ENCODE results near the gene MLN.

MLN gene

GRCh38 chr6:33803571-33804053, at the start of gene MLN:
Gene MLN (minus strand): TSS chr6:33804003. CDS start chr6:33801163, 2,840 bp downstream.
- no peak for DNase-seq

- DNase-seq = no peak
These were observed 49.2 kb upstream of the MLN start for GRCh38 chr6:33853026-33853425.

GRCh38 chr6:33851959-33852358, 48.2 kb upstream of the MLN start:
- DNase-seq = peak in 1 of 56 donors; percentile 4

- no peak for DNase-seq
These were observed 47.2 kb upstream of the MLN start for GRCh38 chr6:33850869-33851541.

DNA sequence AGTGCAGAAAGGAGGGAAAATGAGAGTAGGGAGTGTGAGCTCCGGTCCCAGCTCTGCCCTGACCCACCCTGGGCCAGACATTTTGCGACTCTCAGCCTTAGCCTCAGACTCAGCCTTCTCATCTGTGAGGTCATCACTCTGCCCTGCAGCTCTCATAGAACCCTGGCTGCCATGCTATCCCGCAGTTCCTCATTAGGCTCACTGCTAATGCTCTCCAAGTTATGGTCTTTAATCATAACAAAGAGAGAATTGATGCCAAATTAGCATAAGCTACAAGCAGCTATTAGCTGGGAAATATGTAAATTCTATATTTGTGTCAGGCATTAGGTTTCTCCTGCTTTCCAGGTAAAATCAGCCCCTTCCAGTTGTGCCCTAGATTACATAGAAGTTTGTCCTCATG, 46.5 kb upstream of the MLN start:
- no peak for DNase-seq

- DNase-seq = no peak
These were observed 45.8 kb upstream of the MLN start for GRCh38 chr6:33849500-33850075.

- no peak for DNase-seq
These were observed 44.7 kb upstream of the MLN start for GRCh38 chr6:33848484-33848883.

DNA sequence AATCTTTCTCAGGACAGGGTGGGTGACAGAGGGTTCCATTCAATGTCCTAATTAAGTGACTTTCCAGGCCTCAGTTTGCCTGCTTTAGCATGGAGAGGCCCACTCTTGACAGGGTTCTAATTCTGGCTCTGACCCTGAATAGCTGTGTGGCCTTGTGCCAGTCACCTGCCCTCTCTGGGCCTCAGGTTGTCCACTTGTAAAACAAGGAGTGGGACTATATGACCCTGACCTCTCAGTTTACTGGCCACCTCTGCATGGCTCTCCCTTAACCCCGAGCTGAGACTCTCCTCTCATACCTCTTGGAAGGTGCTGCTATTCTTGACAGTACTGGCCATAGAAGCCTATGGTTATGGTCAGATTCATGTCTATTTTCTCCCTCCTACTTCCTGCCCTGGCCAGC, 44.1 kb upstream of the MLN start:
- DNase-seq = no peak

DNA sequence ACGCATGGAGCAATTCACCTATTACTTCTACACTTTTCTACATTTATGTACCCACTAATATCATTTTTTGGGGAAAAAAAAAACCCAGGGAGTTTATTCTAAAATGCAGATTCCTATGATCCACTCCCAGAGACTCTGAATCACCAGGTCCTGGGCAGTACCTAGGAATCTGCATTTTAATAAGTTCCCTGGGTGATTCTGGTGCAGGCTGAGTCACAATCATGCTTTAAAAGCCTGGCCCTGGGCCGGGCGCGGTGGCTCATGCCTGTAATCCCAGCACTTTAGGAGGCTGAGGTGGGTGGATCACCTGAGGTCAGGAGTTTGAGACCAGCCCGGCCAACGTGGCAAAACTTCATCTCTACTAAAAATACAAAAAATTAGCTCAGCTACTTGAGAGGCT, 43.3 kb upstream of the MLN start:
- DNase-seq = no peak

DNA sequence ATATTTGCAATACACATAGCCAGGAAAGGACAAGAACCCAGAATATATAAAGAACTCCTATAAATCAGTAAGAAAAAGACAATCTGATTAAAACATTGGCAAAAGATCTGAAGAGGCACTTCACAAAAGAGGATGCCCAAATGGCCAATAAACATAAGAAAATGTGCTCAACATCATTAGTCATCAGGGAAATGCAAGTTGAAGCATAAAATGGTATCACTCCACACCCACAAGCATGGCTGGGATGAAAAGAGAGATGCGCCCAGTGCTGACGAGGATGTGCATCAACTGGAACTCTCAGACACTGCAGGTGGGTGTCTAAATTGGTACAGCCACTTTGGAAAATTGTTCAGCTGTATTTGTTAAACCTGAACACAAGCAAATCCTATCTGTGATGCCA, 42.4 kb upstream of the MLN start:
- DNase-seq = no peak

- no peak for DNase-seq
These were observed 41.4 kb upstream of the MLN start for GRCh38 chr6:33845031-33845745.

- no peak for DNase-seq
These were observed 39.6 kb upstream of the MLN start for GRCh38 chr6:33843131-33844121.

DNA sequence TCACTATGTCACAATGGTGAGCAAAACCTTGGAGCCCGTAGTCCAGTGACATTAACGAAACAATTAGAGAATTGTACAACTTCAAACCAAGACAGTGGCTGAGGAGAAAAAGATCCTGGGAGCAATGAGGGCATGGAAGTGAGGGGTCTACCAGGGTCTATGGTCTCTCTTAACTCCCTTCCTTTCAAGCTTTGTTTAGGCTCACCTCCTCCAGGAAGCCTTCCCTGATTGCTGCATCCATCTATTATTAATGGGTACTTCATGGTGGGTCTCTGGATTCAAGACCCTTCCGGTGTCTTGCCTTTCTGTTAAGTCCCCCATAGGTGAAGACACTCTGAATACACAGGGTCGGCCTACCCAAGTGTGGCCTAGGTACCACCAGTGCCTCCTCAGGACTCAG, 38.1 kb upstream of the MLN start:
- DNase-seq = no peak

DNA sequence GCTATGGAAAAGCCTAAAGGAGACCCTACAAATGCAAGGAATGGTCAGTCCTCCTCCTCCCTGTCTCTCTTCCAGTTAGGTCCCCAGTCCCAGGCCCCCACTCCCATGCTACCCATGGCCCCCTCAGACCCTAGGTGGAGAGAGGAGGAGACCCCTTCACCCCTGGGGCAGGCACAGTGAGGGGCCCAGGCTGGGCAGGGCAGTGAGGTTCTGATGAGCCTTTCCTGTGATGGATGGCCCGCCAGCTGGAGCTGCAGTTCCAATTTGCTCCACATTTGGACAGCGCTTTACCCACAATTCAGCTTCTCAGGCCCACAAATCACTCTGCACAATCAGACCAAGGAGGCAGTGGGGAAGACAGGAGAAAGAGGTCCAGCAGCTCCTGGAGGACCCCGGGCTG, 37.3 kb upstream of the MLN start:
- DNase-seq = no peak

- DNase-seq = peak in 2 of 56 donors; percentile 4 to 10
These were observed 36.5 kb upstream of the MLN start for GRCh38 chr6:33840048-33840926.

DNA sequence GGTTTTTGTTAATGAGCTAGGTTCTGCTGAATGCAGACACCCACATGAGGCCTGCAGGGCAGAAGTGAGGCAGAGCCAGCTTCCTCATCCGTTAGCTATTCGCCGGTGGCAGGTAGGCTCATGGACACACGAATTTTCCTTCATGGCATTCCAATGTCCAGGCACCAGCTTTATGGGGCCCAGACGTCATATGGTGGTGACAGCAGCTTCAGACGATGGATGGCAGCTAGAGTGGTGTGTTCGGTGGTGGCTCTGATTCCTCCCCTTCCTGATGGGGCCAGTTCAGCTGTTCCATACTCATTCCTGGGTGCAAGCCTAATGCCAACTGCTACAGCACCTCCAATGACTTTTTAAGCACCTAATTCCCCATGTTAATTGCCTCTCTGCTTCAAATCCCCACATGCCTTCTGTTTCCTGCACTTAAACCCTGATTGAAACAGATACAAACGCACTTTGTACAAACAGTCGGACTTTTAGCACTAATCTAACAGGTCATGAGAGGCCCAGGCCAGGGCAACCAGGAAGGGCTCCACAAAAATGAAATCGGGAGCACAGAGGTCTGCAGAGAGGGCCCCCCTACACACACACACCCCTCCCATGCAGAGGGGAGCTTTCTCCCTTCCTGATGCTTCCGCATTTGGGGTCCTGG, 35.7 kb upstream of the MLN start:
- DNase-seq = no peak

- no peak for DNase-seq
These were observed 35.2 kb upstream of the MLN start for GRCh38 chr6:33838983-33839382.

- DNase-seq = no peak
These were observed 34.3 kb upstream of the MLN start for GRCh38 chr6:33837971-33838665.

- DNase-seq = no peak
These were observed 33.1 kb upstream of the MLN start for GRCh38 chr6:33836806-33837469.
